IPS DF 4.7 (cell line): Measurements from ENCODE around the gene PROM1.

ENCODE experiments used
- DNase-seq: peaks from one replicate; pipeline ENCODE4 v3.0.0-alpha.2; 2013; ENCODE audit warnings: low spot score; ENCODE audit errors: extremely low read depth

PROM1 gene

GRCh38 chr4:15951781-15952180 lies 132.0 kb downstream of the PROM1 start:
- no peak for DNase-seq

GRCh38 chr4:15948826-15949225 lies 135.0 kb downstream of the PROM1 start:
- DNase-seq = no peak

DNA sequence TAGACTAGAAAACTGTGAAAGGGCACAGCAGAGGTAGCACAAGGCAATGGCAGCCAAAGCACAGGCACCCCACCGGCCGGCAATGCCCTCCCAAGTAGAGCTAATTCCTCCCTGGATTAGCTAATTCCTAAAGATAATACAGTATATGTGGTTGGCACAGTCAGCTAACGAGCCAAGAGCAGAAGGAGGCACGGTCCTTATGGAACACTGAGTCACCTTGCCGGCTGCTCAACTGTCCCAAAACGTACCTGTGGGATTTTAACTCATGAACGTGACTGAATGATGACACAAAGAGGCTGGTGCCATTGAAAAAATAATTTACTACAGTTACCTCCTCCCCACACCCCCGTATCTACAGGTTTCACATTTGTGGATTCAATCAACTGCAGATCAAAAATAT lies 136.1 kb downstream of the PROM1 start:
- no peak for DNase-seq

- no peak for DNase-seq
Observed at GRCh38 chr4:15945516-15945915, 138.3 kb downstream of the PROM1 start.

- DNase-seq = no peak
Observed at GRCh38 chr4:15944895-15945294, 138.9 kb downstream of the PROM1 start.

DNA sequence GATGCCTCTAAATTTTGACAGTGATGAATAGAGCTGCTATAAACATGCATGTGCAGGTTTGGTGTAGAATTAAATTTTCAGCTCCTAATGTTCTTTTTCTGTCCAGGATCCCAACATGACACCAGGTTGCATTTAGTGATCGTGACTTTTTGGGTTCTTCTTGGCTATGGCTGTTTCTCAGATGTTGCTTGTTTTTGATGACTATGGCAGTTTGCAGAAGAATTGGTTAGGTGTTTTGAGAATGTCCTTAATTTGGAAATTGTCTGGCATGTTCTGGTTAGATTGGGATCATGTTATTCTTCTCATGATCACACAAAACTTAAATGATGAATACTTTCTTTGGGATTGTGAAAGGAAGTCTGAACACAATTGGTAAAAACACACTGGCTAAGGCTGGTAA lies 141.5 kb downstream of the PROM1 start:
- DNase-seq = no peak

GRCh38 chr4:15938640-15939039 lies 145.2 kb downstream of the PROM1 start, which contains the start of gene FGFBP1:
FGFBP1 (minus strand) TSS chr4:15938740; CDS start chr4:15936632, 2,108 bp downstream.
- no peak for DNase-seq

GRCh38 chr4:15938182-15938581 lies 145.6 kb downstream of the PROM1 start:
- no peak for DNase-seq

DNA sequence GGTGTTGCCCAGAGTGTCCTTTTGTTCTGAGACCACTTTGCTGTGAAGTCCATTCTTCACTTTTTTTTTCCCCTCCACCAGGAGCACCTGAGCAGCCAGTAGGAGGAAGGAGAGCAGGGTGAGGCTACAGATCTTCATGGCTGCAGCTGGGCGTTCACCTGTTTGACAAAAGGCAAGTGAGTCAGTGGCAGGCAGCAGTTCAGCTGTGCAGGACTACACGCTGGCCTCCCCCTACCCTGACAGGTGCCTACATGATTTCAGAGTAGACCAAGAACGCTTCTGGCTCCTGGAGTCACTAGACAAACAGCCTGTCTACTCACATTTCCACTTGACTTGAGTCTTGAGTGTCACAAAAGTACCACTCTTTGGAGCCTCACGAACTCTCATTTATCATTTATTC lies 147.3 kb downstream of the PROM1 start:
- DNase-seq = no peak

DNA sequence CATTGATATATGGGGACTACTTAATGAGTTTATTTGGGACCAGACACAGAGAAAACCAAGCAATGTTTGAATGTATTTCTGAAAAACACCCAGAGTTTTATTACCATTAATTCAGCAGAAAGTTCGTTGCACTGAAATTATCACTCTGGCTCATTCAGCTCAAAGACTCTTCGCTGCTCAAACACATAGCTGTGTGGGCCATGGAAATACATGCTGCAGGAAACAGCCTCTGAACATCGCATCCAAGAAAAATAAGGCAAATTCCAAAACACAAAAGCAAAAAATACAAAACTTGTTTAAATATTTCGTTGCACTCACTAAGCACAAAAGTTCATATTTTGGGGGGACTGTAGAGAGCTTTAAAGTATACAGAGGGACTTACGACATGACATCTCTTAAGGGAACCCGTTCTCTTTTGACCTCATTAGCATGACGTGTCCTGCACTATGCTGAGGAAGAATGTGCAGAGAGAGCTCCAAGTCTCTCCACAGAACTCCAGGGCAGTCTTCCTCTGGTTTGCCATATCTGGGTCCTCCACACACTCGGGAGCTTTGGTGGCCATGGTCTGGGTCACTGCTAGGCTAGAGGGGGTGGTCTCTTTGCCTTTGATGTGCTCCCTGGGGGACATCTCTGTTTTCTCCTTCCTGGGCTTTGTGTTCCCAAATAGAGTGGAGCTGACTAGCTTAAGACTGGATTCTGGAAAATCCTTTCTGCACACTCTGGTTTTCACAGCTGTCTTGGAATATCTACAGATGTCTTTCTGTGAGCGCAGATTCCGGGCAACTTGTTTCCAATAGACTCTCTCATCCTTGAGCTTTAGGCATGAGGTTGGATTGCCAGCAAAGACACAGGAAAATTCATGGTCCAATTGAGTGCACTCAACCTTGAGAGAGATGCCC lies 148.1 kb downstream of the PROM1 start:
- DNase-seq = no peak

DNA sequence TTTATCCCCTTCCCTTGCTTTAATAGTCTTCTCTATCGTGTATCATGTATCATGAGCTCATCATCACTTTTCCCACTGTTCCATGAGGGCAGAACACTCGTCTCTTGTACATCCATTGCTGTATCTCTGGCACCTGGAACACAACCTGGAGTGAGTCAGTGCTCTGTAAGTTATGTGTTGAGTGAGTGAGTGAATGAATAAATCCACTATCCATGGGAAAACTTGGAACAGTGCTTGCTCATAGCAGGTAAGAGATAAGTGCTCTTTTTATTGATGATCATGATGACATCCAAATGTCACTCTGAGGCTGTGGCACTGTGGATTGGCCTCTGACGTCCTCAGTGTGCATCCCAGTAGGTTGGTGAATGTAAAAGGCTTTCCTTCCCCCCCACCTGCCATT lies 149.6 kb downstream of the PROM1 start:
- no peak for DNase-seq

GRCh38 chr4:15931451-15932210 lies 152.2 kb downstream of the PROM1 start:
- no peak for DNase-seq

DNA sequence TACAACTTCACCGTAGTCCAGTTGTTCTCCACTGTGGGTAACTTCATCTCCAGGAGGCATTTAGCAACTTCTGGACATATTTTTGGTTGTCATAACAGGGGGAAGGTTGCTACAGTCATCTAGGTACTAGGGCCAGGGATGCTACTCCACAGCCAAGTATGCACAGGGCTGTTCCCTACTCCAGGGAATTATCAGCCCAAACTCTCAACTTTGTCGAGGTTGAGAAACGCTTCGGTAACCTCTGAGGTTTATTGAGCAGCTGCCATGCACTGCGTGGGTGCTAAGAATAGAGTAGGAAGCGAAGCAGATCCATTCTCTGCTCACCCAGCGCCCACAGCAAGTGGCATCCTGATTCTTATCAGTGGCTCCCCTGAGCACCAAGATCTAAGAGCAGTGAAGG lies 153.5 kb downstream of the PROM1 start:
- no peak for DNase-seq

GRCh38 chr4:15929540-15929939 lies 154.3 kb downstream of the PROM1 start:
- DNase-seq = no peak

- DNase-seq = no peak
Observed at GRCh38 chr4:15928883-15929282, 154.9 kb downstream of the PROM1 start.

- no peak for DNase-seq
Observed at GRCh38 chr4:15926486-15926885, 157.3 kb downstream of the PROM1 start.

GRCh38 chr4:15925830-15926229 lies 158.0 kb downstream of the PROM1 start:
- DNase-seq = no peak

- no peak for DNase-seq
Observed at GRCh38 chr4:15921592-15921932, 162.3 kb downstream of the PROM1 start.

DNA sequence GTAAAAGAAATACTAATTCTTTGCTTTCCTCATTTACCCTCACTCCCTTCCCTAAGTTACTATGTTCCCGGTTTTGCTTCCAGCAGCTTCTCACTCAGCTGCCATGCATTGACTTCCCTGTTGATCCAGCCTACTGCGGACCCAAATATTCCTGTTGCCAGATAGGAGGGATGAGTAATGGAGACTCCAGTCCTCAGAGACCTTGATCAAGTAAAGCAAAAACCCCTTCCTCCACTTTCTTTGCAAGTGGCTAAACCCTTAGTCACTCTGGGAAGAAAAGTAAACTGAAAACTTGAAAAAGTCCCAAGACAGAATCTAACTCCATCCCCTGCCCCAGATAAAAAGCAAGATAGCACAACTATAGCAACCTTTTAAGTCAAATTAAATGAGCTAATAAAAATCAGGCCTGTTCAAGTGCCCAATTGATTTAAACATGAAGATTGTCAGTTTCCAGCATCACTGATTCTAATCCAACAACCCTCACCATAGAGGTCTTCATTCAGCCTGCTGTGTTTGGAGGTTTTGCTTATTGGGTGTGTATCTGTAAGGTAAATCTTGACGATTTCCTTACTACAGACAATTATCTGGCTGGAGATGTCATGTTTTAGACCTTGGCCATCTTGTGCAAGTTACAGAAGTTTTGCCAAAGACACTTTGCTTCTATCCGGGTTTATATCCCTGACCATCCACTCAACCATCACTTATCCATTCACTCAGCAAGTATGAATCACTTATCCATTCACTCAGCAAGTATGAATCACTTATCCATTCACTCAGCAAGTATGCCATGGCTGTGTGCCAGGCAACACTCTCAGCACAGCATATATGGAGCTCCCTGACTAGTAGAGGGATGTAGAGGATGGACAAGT lies 162.9 kb downstream of the PROM1 start:
- DNase-seq = no peak

GRCh38 chr4:15918484-15919129 lies 165.2 kb downstream of the PROM1 start:
- no peak for DNase-seq
